Measurements from ENCODE around the gene ACOX3. TPM values are rescaled to one million over a fixed set of nuclear protein-coding genes. Genes with fewer than 3 reads are reported as not detected.

The ACOX3 gene
- total RNA-seq, 2 experiments from 2014 or later: 12.7 to 16.8 TPM

DNA sequence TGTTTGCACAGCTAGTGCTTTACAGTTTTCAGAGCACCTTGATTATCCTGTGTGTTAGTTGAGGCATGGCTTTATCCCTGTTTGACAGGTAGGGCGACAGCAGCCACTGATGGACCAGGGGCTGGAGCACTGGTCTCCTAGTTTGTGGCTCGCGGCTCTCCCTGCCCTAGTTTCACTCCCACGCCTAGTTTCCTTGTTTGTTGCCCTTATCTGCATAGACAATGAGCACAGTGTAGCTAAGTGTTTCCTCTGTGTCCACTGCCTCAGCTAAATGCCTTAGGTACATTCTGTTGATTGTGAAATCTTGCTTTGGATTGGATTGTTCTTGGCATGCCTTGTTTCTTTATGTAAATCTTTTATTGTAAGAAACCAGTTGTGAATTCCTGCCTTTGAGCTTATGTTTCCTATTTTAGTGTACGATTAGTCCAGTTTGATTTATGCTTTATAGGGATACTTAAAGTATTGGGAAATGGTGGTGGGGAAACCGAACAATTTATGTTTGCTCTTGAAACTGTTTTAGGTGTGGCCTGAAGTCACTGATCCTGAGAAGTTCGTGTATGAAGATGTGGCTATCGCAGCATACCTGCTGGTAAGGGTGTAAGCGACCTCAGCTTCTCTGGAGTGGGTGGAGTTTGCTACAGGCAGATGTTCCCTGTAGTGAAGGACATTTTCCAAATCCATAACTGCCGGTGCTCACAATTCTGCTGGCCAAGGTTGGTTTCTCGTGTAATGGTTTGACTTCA is 11.1 kb upstream of the ACOX3 start:
- no peak overlapping the region for H2AFZ ChIP-seq (ENCODE audit: low read length)
- TF ChIP-seq, protein P1, sequence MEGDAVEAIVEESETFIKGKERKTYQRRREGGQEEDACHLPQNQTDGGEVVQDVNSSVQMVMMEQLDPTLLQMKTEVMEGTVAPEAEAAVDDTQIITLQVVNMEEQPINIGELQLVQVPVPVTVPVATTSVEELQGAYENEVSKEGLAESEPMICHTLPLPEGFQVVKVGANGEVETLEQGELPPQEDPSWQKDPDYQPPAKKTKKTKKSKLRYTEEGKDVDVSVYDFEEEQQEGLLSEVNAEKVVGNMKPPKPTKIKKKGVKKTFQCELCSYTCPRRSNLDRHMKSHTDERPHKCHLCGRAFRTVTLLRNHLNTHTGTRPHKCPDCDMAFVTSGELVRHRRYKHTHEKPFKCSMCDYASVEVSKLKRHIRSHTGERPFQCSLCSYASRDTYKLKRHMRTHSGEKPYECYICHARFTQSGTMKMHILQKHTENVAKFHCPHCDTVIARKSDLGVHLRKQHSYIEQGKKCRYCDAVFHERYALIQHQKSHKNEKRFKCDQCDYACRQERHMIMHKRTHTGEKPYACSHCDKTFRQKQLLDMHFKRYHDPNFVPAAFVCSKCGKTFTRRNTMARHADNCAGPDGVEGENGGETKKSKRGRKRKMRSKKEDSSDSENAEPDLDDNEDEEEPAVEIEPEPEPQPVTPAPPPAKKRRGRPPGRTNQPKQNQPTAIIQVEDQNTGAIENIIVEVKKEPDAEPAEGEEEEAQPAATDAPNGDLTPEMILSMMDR (conservative IDR thresholded peaks at IDR 0.05; ENCODE audit: low read length): no peak
- TF ChIP-seq EZH2phosphoT487 (IDR thresholded peaks at IDR 0.05; ENCODE audit: borderline replicate concordance, low read depth, low read length): no peak
- no peaks in the 10 kb centered on the region for H3K9me2 ChIP-seq (ENCODE audit: insufficient read depth, low read length)
- POLR2A ChIA-PET: interaction anchor here (0.9 kb wide), 1 partner anchor 11 kb away, joined by 3 read pairs; the partner anchor contains the start of genes ACOX3 and TRMT44
- no peaks in the 10 kb centered on the region for H4K20me1 ChIP-seq (ENCODE audit: insufficient read depth, low read length)
- no peak overlapping the region for H3K27ac ChIP-seq (ENCODE audit: low read depth, low read length, poor library complexity, severe bottlenecking)
- H3K4me3 ChIP-seq (ENCODE audit: low read depth, low read length, poor library complexity, severe bottlenecking): no peak overlapping the region
- intact Hi-C loops (cut with micrococcal nuclease; ENCODE audit: unreplicated experiment): no loop called here
- no peak overlapping the region for H3K4me2 ChIP-seq (ENCODE audit: low read length)
- CTCF ChIA-PET (ENCODE audit: unreplicated experiment): no interaction called here
- BruUV-seq (replicated peaks): no TSS peak
- no peaks in the 10 kb centered on the region for H3K79me2 ChIP-seq (ENCODE audit: insufficient read depth, low read depth, low read length)
- peaks cover 94% of the 10 kb centered on the region for H3K36me3 ChIP-seq (ENCODE audit: insufficient read depth, low read length)
- DNase-seq (ENCODE audit: low spot score): no peak
- no peaks in the 10 kb centered on the region for H3K4me1 ChIP-seq (ENCODE audit: insufficient read depth, low read length, poor library complexity, severe bottlenecking)
- H3K9me3 ChIP-seq (ENCODE audit: low read length): no peaks in the 10 kb centered on the region

DNA sequence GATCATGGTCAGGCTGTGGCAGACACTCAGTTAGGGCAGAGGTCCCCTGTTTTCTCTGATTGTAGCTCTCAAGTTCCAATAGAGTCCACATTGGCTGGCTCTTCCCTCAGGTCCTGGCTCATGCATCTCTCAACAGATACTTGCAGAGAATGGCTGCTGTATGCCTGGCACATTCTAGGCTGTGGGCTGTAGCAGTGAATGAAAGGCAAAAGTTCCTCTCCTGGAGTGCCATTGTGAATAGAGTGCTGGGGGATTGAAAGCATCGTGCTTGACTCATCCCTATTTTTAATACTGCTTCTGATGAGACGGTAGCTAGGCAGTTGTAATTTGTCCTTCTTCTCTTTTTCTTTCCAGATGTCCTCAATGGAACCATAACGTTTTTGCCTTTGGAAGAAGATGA is 5.6 kb upstream of the ACOX3 start:
- H3K9me2 ChIP-seq (ENCODE audit: insufficient read depth, low read length): no peaks in the 10 kb centered on the region
- peaks cover 25% of the 10 kb centered on the region for H3K4me1 ChIP-seq (ENCODE audit: insufficient read depth, low read length, poor library complexity, severe bottlenecking)
- H3K4me3 ChIP-seq (ENCODE audit: low read depth, low read length, poor library complexity, severe bottlenecking): no peak overlapping the region
- CTCF ChIA-PET (ENCODE audit: unreplicated experiment): no interaction called here
- H3K9me3 ChIP-seq (ENCODE audit: low read length): no peaks in the 10 kb centered on the region
- H3K79me2 ChIP-seq (ENCODE audit: insufficient read depth, low read depth, low read length): peaks cover 38% of the 10 kb centered on the region
- POLR2A ChIA-PET: no interaction called here
- no peak overlapping the region for H2AFZ ChIP-seq (ENCODE audit: low read length)
- no peak for DNase-seq (ENCODE audit: low spot score)
- TF ChIP-seq EZH2phosphoT487 (IDR thresholded peaks at IDR 0.05; ENCODE audit: borderline replicate concordance, low read depth, low read length): no peak
- TF ChIP-seq, protein P1 (conservative IDR thresholded peaks at IDR 0.05; ENCODE audit: low read length): no peak
- intact Hi-C loops (cut with micrococcal nuclease; ENCODE audit: unreplicated experiment): no loop called here
- no peak overlapping the region for H3K4me2 ChIP-seq (ENCODE audit: low read length)
- no TSS peak for BruUV-seq (replicated peaks)
- H4K20me1 ChIP-seq (ENCODE audit: insufficient read depth, low read length): peaks cover 14% of the 10 kb centered on the region
- H3K36me3 ChIP-seq (ENCODE audit: insufficient read depth, low read length): peaks cover 61% of the 10 kb centered on the region
- no peak overlapping the region for H3K27ac ChIP-seq (ENCODE audit: low read depth, low read length, poor library complexity, severe bottlenecking)

DNA sequence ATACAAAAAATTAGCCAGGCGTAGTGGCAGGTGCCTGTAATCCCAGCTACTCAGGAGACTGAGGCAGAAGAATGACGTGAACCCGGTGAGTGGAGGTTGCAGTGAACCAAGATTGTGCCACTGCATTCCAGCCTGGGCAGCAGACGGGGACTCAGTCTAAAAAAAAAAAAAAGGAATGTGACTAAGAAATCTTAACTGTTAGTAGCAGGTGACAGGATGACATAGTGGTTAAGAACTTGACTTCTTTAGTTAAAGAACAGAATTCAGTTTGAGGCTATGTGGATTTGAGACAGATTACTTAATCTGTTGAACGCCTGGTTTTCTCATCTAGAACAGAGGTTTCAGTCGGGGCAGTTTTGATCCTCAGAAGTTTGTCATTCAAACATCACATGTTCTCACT is 3.3 kb upstream of the ACOX3 start:
- no peaks in the 10 kb centered on the region for H3K9me2 ChIP-seq (ENCODE audit: insufficient read depth, low read length)
- ChIA-PET POLR2A (interaction anchor here (0.5 kb wide), 1 partner anchor 13 kb away, joined by 3 read pairs; no protein-coding TSS in a partner anchor), CTCF (ENCODE audit: unreplicated experiment) (no interaction called here)
- DNase-seq (ENCODE audit: low spot score): no peak
- peaks cover 55% of the 10 kb centered on the region for H3K79me2 ChIP-seq (ENCODE audit: insufficient read depth, low read depth, low read length)
- TF ChIP-seq EZH2phosphoT487 (IDR thresholded peaks at IDR 0.05; ENCODE audit: borderline replicate concordance, low read depth, low read length): no peak
- TF ChIP-seq, protein P1 (conservative IDR thresholded peaks at IDR 0.05; ENCODE audit: low read length): no peak
- intact Hi-C loops (cut with micrococcal nuclease; ENCODE audit: unreplicated experiment): no loop called here
- H4K20me1 ChIP-seq (ENCODE audit: insufficient read depth, low read length): peaks cover 14% of the 10 kb centered on the region
- no peaks in the 10 kb centered on the region for H3K9me3 ChIP-seq (ENCODE audit: low read length)
- no peak overlapping the region for H3K4me3 ChIP-seq (ENCODE audit: low read depth, low read length, poor library complexity, severe bottlenecking)
- peaks cover 41% of the 10 kb centered on the region; the same call in 1 of the 2 replicates for H3K36me3 ChIP-seq (ENCODE audit: insufficient read depth, low read length)
- H2AFZ ChIP-seq (ENCODE audit: low read length): no peak overlapping the region
- no peak overlapping the region for H3K27ac ChIP-seq (ENCODE audit: low read depth, low read length, poor library complexity, severe bottlenecking)
- no TSS peak for BruUV-seq (replicated peaks)
- H3K4me1 ChIP-seq (ENCODE audit: insufficient read depth, low read length, poor library complexity, severe bottlenecking): peaks cover 34% of the 10 kb centered on the region
- peak overlapping the region; percentile 97; the same call in 1 of the 2 replicates for H3K4me2 ChIP-seq (ENCODE audit: low read length)

Data from OCI-LY7 (cell line).